Central memory CD8-positive, alpha-beta T cell (primary cell): ENCODE measurements around the gene PIP5K1A.

Source experiments
- ATAC-seq: fragments of 150-1000 bp; cut with Tn5 transposase; replicated peaks from 2 replicates; pipeline ENCODE4 v1.10.0; 2022; ENCODE audit warnings: mild to moderate bottlenecking, moderate FRiP score, moderate number of reproducible peaks; ENCODE audit not compliant: poor library complexity, severe bottlenecking; ENCODE audit errors: extremely low read depth
- DNase-seq, 2 donors: peaks; one replicate each; pipeline ENCODE4 v3.0.0; 2021; ENCODE audit warnings: low spot score in 2 of 2
- H3K27ac Mint-ChIP-seq: one replicate; pipeline ENCODE4 v1.8.0; 2022; ENCODE audit warnings: low read depth, mild to moderate bottlenecking, moderate library complexity, mixed read lengths
- H3K27me3 Mint-ChIP-seq: one replicate; pipeline ENCODE4 v1.8.0; 2022; ENCODE audit warnings: mixed read lengths
- H3K36me3 Mint-ChIP-seq: one replicate; pipeline ENCODE4 v1.8.0; 2022; ENCODE audit warnings: mild to moderate bottlenecking, moderate library complexity, mixed read lengths; ENCODE audit not compliant: insufficient read depth
- H3K4me1 Mint-ChIP-seq: one replicate; pipeline ENCODE4 v1.8.0; 2022; ENCODE audit warnings: mixed read lengths
- H3K4me3 Mint-ChIP-seq: one replicate; pipeline ENCODE4 v1.8.0; 2022; ENCODE audit warnings: mild to moderate bottlenecking, moderate library complexity, mixed read lengths
- H3K9me3 Mint-ChIP-seq: one replicate; pipeline ENCODE4 v1.8.0; 2022; ENCODE audit warnings: mixed read lengths

The PIP5K1A gene

DNA sequence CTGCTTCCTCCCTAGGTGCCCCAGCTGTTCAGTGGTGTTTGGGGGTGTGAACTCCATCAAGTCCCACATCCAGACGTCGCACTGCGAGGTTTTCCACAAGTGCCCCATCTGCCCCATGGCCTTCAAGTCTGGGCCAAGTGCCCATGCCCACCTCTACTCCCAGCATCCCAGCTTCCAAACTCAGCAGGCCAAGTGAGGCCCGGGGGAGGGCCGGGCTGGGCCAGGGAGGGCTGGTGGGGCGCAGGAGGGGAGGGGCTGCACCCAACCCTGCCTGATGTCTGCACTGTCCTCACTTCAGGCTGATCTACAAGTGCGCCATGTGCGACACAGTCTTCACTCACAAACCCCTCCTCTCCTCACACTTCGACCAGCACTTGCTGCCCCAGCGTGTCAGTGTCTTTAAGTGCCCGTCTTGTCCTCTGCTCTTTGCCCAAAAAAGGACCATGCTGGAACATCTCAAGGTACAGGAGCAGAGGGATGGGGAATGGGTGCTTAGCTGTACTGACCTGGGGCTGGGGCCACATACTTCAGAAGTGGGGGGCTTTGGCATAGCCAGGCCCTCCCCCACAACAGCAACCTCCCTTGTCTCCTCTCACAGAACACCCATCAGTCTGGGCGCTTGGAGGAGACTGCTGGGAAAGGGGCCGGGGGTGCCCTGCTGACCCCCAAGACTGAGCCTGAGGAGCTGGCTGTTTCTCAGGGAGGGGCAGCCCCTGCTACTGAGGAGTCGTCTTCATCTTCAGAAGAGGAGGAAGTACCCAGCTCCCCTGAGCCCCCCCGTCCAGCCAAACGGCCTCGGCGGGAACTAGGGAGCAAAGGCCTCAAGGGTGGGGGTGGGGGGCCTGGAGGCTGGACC lies 91.0 kb downstream of the PIP5K1A start:
- no peaks in the 10 kb centered on the region for H3K27me3 Mint-ChIP-seq
- DNase-seq (no peak), ATAC-seq (no peak)
- H3K27ac Mint-ChIP-seq: peak overlapping the region; percentile 73
- H3K9me3 Mint-ChIP-seq: no peaks in the 10 kb centered on the region
- peaks cover 28% of the 10 kb centered on the region for H3K4me1 Mint-ChIP-seq
- H3K36me3 Mint-ChIP-seq: peaks cover 38% of the 10 kb centered on the region
- H3K4me3 Mint-ChIP-seq: no peak overlapping the region

DNA sequence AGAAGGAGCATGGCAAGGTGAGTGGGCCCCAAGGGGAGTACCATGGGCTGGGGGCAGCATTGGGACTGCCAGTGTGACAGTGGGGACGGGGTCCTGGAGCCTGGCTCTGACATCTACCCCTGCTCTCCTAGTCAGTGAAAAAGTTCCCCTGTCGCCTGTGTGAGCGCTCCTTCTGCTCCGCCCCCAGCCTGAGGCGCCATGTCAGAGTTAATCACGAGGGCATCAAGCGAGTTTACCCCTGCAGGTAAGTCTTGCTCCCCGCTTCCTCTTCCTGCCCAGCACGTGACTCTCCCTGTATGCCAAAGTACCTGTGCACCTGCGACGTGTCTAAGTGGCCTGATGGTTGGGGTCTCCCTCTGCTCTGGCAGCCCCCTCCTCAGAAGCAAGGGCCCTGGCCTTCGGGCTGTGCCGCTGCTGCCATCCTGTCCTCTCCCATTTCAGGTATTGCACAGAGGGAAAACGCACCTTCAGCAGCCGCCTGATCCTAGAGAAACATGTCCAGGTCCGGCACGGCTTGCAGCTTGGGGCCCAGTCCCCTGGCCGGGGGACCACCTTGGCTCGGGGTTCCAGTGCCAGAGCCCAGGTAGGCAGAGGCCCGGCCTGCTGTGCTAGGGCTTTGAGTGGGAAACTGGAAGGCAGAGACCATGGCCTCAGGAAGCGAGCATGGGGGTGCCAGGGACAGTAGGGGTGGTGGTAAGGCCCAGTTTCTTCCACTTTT lies 91.8 kb downstream of the PIP5K1A start:
- DNase-seq (no peak), ATAC-seq (no peak)
- H3K4me1 Mint-ChIP-seq: peaks cover 23% of the 10 kb centered on the region
- H3K27ac Mint-ChIP-seq: peak overlapping the region; percentile 73
- H3K27me3 Mint-ChIP-seq: no peaks in the 10 kb centered on the region
- peaks cover 39% of the 10 kb centered on the region for H3K36me3 Mint-ChIP-seq
- no peaks in the 10 kb centered on the region for H3K9me3 Mint-ChIP-seq
- no peak overlapping the region for H3K4me3 Mint-ChIP-seq

DNA sequence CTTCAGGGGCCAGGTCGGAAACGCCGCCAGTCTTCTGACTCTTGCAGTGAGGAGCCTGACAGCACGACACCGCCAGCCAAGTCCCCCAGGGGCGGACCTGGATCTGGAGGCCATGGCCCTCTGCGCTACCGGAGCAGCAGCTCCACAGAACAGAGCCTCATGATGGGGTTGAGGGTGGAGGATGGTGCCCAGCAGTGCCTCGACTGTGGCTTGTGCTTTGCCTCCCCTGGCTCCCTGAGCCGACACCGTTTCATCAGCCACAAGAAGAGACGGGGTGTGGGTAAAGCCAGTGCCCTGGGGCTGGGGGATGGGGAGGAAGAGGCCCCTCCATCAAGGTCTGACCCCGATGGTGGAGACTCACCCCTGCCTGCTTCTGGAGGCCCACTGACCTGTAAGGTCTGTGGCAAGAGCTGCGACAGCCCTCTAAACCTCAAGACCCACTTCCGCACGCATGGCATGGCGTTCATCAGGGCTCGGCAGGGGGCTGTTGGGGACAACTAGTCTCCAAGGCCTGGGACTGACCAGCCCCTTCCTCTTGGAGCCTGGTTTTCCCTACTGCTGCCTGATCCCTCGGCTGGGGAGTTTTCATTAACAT lies 92.5 kb downstream of the PIP5K1A start:
- no peak for ATAC-seq
- no peaks in the 10 kb centered on the region for H3K27me3 Mint-ChIP-seq
- H3K36me3 Mint-ChIP-seq: peaks cover 40% of the 10 kb centered on the region
- H3K4me3 Mint-ChIP-seq: no peak overlapping the region
- DNase-seq: no peak
- no peaks in the 10 kb centered on the region for H3K9me3 Mint-ChIP-seq
- peak overlapping the region; percentile 73 for H3K27ac Mint-ChIP-seq
- peaks cover 20% of the 10 kb centered on the region for H3K4me1 Mint-ChIP-seq

DNA sequence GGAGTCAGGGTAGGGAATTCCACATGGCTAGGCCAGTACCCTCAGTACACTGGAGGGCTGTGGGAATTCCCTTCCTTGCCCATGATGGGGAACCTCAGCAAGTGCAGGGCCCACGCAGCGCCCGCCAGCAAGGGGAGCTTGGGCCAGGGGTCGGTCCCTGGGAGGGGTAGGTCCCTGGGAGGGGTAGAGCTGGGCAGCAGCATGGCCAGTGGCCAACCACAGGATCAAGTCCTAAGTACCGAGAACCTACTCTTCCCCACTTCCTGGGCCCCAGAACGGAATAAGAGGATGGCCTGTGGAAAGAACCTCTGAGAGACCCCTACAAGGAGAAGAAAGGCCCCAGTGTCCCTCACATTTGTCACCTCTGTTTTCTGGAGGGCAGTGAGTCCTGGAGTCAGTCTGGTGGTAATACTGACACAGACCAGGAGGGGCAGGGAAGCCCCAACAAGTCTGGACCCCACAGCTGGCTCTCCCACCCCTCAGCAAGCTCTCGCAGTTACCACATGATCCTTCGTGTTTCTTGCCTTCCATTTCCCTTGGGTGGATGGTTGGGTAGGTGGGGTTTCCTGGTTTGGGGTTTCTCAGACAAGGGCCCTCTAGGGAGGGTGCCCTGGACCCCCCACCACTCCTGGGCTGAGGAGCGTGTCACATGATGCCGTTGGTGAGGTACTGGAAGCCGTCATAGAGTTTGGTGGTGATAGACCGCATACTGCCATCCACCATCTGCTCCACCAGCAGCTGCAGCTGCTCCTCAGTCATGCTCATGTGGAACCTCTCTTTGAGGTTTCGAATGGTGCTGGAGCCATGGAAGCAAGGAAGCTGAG lies 94.1 kb downstream of the PIP5K1A start:
- H3K4me1 Mint-ChIP-seq: peaks cover 16% of the 10 kb centered on the region
- peaks cover 44% of the 10 kb centered on the region for H3K36me3 Mint-ChIP-seq
- no peak overlapping the region for H3K4me3 Mint-ChIP-seq
- no peaks in the 10 kb centered on the region for H3K9me3 Mint-ChIP-seq
- no peaks in the 10 kb centered on the region for H3K27me3 Mint-ChIP-seq
- no peak for DNase-seq
- ATAC-seq: no peak
- H3K27ac Mint-ChIP-seq: no peak overlapping the region

DNA sequence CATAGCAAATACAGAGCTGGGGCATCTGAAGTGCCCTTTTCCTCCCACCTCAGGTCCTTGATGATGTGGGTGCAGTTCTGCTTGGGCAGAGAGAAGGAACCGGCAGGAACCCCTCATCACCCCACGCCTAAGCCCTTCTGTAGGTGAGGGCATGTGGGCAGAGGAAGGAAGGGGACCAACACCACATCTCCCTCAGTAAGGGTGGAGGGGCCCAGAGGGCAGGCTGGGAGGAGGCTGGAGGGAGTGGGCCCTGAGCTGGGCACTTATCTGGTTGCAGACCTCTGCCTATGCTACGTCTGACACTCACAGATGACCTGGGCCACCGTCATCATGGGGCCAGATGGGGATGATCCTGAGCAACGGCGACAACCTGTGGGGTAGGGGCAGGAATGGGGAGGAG lies 94.7 kb downstream of the PIP5K1A start:
- peak overlapping the region; percentile 14 for H3K27ac Mint-ChIP-seq
- DNase-seq (no peak), ATAC-seq (no peak)
- peaks cover 15% of the 10 kb centered on the region for H3K4me1 Mint-ChIP-seq
- H3K9me3 Mint-ChIP-seq: no peaks in the 10 kb centered on the region
- no peaks in the 10 kb centered on the region for H3K27me3 Mint-ChIP-seq
- H3K36me3 Mint-ChIP-seq: peaks cover 51% of the 10 kb centered on the region
- H3K4me3 Mint-ChIP-seq: no peak overlapping the region

DNA sequence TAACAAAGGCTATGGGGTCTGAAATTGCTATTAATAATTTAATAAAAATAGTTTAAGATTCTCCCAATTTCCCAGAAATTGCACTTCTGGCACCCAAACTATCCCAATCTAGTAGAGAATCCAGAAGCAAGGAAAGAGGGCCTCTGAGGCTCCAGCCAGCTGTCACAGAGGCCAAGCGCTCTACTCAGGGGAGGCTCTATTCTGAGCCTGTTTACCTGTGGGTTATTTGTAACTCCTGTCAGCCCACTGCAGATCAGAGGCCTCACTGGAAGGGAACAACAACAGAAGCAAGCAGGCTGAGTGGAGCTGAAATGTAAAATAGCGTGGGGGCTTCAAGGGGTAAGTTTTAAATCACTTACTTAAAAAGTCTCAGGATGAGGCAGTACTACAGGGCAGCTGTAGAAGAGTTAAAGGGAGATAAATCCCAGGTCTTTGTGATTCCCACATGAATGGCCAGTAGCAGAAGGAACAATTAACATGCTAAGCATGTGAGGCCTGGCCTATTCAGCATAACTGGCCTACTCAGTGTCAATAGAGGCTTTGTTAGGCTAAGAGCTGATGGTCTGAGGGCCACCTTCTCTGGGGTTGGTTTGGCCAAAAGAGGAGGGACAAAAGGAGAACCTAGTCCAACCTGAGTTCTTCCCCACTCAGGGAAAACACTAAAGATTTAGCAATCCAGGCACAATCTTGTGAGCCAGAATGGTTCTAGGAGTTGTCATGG lies 96.5 kb downstream of the PIP5K1A start:
- Mint-ChIP-seq H3K36me3 (peaks cover 56% of the 10 kb centered on the region), H3K4me1 (no peaks in the 10 kb centered on the region), H3K4me3 (no peak overlapping the region), H3K27me3 (no peaks in the 10 kb centered on the region), H3K27ac (no peak overlapping the region), H3K9me3 (no peaks in the 10 kb centered on the region)
- ATAC-seq: no peak
- no peak for DNase-seq
